Dendritic cell treated with granulocyte-macrophage colony-stimulating factor and Interleukin-4, amounts not matched to agents 40 ng/mL and 50 ng/mL, for 4 days (primary cell): Measurements from ENCODE around the gene POLR3A.

Source experiments
- H3K27ac Mint-ChIP-seq: one replicate; pipeline ENCODE4 v1.8.0; 2022; ENCODE audit warnings: mild to moderate bottlenecking, mixed read lengths
- H3K27me3 Mint-ChIP-seq: one replicate; pipeline ENCODE4 v1.8.0; 2022; ENCODE audit warnings: mild to moderate bottlenecking, mixed read lengths
- H3K36me3 Mint-ChIP-seq: one replicate; pipeline ENCODE4 v1.8.0; 2022; ENCODE audit warnings: low read depth, mixed read lengths
- H3K4me1 Mint-ChIP-seq: one replicate; pipeline ENCODE4 v1.8.0; 2022; ENCODE audit warnings: low read depth, mixed read lengths
- H3K4me3 Mint-ChIP-seq: one replicate; pipeline ENCODE4 v1.8.0; 2022; ENCODE audit warnings: mild to moderate bottlenecking, moderate library complexity, mixed read lengths
- H3K9me3 Mint-ChIP-seq: one replicate; pipeline ENCODE4 v1.8.0; 2022; ENCODE audit warnings: mixed read lengths
- intact Hi-C: fragments of 100-400 bp; cut with micrococcal nuclease; formaldehyde crosslinking; loops from one replicate; pipeline ENCODE4 v1.15.0; 2022

Gene POLR3A

DNA sequence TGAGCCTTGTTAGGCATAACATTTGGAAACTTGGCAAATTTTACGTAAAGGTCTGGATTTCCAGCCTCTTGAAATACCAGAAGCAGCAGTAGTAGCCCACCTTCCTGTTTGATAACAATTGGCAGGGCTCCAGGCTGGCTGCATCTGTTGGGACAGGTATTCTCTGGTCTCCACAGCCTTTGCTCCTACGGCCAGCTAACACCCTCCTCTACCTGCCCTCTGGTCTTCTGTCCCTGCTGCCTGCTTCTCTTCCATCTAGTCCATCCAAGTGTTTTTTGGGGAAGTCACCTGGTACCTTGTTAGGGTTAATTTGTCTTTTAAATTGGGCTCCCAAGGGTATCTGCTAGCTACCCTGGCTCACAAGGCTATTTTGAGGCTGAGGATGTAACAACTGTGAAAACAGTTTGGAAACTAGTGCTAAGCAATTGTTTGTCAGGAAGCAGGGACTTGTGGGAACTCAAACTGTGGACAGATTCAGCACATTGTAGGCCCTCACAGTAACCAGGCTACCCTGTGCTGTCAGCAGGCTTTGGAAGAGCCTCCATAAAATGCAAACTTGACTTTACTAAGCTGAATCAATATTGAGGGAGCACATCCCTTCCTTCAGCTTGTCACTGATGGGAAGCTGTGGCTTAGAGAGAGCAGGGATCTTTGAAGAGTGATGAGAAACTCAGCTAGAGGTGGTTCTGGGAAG is 12.9 kb upstream of the POLR3A start:
- Mint-ChIP-seq H3K36me3 (peaks cover 61% of the 10 kb centered on the region), H3K4me3 (no peak overlapping the region), H3K27ac (no peak overlapping the region), H3K4me1 (peaks cover 41% of the 10 kb centered on the region), H3K27me3 (no peaks in the 10 kb centered on the region), H3K9me3 (no peaks in the 10 kb centered on the region)
- intact Hi-C loops, result no loop called here

DNA sequence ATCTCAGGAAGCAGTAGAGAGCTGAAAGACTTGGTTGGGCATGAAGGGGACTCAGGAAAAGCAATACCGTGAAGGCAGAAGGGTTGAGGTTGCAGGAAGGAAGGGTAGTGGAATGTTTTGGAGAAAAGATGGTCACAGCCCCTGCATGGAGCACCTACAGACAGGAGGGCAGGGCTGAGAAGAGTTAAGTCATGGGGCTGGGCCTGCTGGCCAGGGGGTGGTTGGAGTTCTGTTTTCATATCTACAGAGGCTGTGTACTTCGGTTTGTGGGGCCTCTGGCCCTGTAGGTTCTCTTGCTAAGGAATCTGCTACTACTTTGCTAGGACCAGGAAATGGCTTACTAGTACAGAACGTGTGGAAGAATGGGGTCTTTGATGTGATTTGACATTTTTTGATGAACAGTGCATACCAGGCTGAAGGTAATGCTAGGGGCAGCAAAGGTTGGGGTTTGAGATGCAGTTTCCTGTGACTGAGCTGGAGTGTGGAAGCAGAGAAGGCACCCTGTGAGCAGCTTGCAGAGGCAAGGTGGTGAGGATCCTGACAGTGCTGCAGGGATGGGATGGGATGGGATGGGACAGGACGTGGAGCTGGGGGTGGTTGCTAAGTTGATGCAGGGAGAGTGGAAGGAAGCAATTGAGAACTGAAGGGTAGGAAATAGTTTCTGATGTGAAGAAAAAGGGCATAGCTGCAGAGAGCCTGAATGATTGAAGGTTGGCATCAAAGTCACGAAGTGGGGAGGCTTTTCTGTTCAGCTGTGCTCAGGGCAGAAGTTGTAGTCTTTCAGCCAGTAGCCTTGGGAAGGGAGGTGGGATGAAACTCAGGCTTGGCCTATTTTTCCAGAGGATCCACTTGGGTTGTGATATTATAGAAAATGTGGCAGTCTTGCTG is 12.1 kb upstream of the POLR3A start:
- no peak overlapping the region for H3K27ac Mint-ChIP-seq
- no peaks in the 10 kb centered on the region for H3K9me3 Mint-ChIP-seq
- H3K27me3 Mint-ChIP-seq, result no peaks in the 10 kb centered on the region
- no peak overlapping the region for H3K4me3 Mint-ChIP-seq
- peaks cover 69% of the 10 kb centered on the region for H3K36me3 Mint-ChIP-seq
- peaks cover 47% of the 10 kb centered on the region for H3K4me1 Mint-ChIP-seq
- intact Hi-C loops, result no loop called here

DNA sequence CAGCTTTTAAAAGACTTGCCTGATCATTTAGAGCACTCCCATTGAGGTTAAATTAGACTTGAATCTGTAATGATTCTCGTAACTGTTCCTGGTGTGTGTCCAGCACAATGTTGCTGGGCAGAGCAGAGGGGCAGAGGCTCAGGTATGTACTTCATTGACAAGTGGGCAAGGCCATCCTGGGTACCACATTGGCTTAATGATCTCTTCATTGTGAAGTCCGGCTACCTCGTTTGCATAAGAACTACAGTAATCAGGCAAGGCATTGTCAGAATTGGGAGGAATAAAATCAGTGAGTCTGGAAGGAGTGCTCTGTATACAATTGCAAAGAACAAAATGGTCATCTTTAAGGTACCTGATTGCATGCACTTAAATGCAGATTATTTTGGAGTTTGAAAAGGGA is 10.4 kb upstream of the POLR3A start:
- Mint-ChIP-seq H3K27me3 (no peaks in the 10 kb centered on the region), H3K4me3 (no peak overlapping the region), H3K36me3 (peaks cover 85% of the 10 kb centered on the region), H3K4me1 (peaks cover 53% of the 10 kb centered on the region), H3K27ac (no peak overlapping the region), H3K9me3 (no peaks in the 10 kb centered on the region)
- intact Hi-C loops, result no loop called here

DNA sequence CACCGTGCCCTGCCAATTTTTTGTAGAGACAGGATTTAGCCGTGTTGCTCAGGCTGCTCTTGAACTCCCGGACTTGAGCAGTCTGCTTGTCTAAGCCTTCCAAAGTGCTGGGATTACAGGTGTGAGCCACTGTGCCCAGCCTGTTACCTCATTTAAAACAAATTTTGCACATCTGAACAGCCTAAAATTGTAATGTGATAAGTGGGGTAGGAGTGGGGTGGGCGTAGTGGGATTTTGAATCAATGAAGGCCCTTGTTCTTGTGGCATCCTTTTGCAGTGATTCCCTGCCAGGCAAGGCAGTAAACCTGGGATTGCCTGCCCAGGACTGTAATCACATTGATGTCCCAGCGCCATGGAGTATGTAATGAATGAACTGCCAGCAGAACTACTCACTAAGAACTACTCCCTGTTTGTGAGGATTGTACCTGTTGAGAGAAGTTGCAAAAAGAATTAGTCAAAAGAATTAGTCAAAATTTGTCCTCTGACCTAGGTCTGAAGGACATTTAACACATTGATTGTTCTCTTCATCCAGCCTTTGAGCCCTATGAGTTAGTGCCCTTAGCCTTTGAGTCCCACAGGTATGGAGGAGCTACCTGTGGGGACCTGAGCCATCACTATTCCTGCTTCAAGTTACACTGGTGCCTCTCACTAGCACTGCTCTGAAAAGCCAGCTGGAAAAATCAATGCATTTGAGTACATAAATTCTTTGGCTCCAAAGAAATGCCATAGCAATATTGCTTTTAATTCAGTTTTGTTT is 9.7 kb upstream of the POLR3A start:
- no peak overlapping the region for H3K27ac Mint-ChIP-seq
- intact Hi-C loops, result no loop called here
- H3K27me3 Mint-ChIP-seq, result no peaks in the 10 kb centered on the region
- H3K36me3 Mint-ChIP-seq, result peaks cover 93% of the 10 kb centered on the region
- H3K4me3 Mint-ChIP-seq, result no peak overlapping the region
- H3K9me3 Mint-ChIP-seq, result no peaks in the 10 kb centered on the region
- peaks cover 52% of the 10 kb centered on the region for H3K4me1 Mint-ChIP-seq

DNA sequence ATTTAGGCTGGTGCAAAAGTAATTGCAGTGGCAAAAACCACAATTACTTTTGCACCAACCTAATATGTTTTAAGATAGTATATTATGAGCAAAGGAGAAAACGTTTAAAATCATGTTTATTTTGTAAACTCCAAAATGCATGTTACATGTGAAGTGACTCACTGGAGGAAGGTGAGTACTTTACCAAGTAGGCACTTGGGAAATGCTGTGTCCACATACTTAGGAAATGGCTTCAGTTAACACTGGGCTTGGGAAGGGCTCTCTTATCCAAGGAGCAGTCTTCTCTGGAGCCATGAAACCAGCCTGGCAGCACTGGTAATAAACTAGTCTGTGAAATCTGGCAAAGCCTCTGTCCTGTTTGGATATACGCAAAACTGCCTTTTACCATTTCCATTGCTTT is 8.8 kb upstream of the POLR3A start:
- no peaks in the 10 kb centered on the region for H3K9me3 Mint-ChIP-seq
- intact Hi-C loops, result no loop called here
- H3K4me1 Mint-ChIP-seq, result peaks cover 52% of the 10 kb centered on the region
- no peak overlapping the region for H3K27ac Mint-ChIP-seq
- H3K4me3 Mint-ChIP-seq, result no peak overlapping the region
- H3K36me3 Mint-ChIP-seq, result peaks cover 93% of the 10 kb centered on the region
- no peaks in the 10 kb centered on the region for H3K27me3 Mint-ChIP-seq

DNA sequence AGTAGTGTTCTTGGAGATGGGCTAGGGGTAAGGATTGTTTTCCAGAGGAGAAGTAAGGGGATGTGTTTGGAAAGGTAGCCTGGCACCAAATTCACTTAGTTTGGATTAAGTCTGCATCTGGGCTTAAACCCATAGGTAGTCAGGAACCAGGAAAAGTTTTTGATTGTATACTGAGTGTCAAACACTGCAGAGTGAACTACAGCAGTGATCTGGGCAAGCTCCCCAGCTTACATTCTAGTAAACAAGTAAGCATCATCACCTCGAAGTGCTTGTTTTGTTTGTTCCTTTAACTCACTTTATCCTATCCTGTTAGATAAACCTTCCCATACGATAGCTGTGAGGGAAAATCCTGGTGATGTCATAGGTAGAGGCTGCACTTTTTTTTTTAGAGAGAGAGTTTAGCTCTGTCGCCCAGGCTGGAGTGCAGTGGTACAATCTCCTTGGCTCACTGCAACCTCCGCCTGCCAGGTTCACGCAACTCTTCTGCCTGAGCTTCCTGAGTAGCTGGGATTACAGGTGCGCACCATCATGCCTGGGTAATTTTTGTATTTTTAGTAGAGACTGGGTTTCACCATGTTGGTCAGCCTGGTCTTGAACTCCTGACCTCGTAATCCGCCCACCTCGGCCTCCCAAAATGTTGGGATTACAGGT is 6.7 kb upstream of the POLR3A start:
- intact Hi-C loops, result no loop called here
- Mint-ChIP-seq H3K27ac (no peak overlapping the region), H3K36me3 (peaks cover 72% of the 10 kb centered on the region), H3K27me3 (no peaks in the 10 kb centered on the region), H3K4me3 (no peak overlapping the region), H3K9me3 (no peaks in the 10 kb centered on the region), H3K4me1 (peaks cover 44% of the 10 kb centered on the region)

DNA sequence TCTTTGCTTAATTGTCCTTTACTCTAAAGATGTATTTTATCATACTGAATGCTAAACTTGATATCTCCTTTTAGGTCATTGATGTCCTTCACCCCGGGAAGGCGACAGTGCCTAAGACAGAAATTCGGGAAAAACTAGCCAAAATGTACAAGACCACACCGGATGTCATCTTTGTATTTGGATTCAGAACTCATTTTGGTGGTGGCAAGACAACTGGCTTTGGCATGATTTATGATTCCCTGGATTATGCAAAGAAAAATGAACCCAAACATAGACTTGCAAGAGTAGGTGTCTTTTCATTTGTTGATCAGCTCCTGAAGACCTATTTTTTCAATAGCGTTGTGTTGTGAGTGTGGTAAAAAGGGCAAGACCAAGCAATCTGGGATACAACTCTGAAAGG is 6.1 kb upstream of the POLR3A start:
- H3K27ac Mint-ChIP-seq, result no peak overlapping the region
- no peak overlapping the region for H3K4me3 Mint-ChIP-seq
- intact Hi-C loops, result no loop called here
- H3K36me3 Mint-ChIP-seq, result peaks cover 66% of the 10 kb centered on the region
- no peaks in the 10 kb centered on the region for H3K9me3 Mint-ChIP-seq
- peaks cover 41% of the 10 kb centered on the region for H3K4me1 Mint-ChIP-seq
- no peaks in the 10 kb centered on the region for H3K27me3 Mint-ChIP-seq

DNA sequence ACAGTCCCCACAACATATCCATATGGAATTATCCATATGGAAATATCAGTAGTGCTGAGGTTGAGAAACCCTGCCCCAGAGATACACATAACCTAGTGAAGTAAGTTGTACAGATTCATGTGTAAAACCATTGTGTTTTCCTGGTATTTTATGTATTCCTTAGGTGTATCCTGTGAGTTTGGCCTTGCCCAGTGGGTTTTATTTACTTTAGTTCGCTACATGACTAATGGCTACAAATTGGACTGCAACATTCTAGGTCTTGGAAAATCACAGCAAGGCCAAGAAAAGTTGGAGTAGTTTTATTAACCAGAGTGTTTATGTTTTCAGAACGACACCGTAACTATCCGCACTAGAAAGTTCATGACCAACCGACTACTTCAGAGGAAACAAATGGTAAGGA is 5.7 kb upstream of the POLR3A start:
- Mint-ChIP-seq H3K36me3 (peaks cover 62% of the 10 kb centered on the region), H3K27ac (peak overlapping the region; percentile 82), H3K4me1 (peaks cover 41% of the 10 kb centered on the region), H3K27me3 (no peaks in the 10 kb centered on the region), H3K4me3 (peak overlapping the region; percentile 88), H3K9me3 (no peaks in the 10 kb centered on the region)
- intact Hi-C loops, result no loop called here

DNA sequence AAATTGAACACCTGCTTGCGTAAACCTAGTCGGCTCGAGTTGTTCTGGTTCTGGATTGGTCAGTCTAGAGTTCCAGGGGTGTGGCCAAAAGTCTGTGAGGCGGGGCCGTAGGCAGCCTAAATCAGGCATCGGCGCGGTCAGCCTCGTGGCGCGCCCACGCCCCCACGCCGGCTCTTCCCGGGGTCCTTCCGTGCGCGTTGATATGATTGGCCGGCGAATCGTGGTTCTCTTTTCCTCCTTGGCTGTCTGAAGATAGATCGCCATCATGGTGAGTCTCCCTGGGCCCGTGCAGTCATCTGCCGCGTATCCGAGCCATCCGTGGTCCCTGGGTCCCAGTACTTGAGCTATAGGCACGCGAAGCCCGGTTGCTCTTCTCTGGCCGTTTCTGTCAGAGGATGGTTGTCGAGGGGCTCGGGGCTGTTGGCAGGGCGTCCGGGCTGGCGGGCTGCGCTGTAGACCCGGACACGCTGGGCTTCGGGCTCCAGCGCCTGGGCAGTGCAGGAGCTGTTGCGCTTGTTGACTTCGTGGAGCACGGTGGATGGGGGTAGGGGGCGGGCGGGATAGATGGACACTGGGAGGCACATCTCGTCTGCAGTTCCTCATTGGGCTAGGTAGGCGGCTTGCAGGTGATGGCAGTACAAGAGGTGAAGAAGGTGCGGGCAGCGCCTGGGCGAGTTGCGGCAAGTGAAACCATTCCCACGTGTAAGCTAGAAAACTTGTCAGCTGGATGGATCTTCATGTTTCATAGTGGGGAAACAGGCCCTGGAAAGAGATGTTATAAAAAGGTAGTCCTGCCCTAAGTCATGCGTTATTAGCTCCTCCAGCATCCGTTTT is 4.5 kb upstream of the POLR3A start, which contains the start of gene RPS24:
Gene RPS24, plus strand, starts transcription at position 227 of the 834 bp plus-strand sequence. Its CDS starts 39 bp downstream, at position 266.
- H3K27me3 Mint-ChIP-seq, result no peaks in the 10 kb centered on the region
- intact Hi-C loops, result no loop called here
- H3K27ac Mint-ChIP-seq, result peak within 1 kb of the TSS; percentile 82
- no peaks in the 10 kb centered on the region for H3K9me3 Mint-ChIP-seq
- peak within 1 kb of the TSS; percentile 88 for H3K4me3 Mint-ChIP-seq
- H3K4me1 Mint-ChIP-seq, result peaks cover 43% of the 10 kb centered on the region
- H3K36me3 Mint-ChIP-seq, result peaks cover 57% of the 10 kb centered on the region

DNA sequence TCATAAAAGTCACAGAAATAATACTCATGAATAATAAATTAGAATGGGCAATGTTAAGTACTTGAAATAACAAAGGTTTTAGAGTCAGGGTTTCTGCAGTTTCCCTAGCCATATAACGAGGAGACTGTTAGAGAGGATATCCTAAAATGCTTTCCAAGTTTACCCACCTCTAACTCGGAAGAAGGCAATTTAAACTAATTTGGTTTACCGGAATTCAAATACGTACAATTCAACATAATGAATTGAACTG is 4.0 kb upstream of the POLR3A start:
- Mint-ChIP-seq H3K9me3 (no peaks in the 10 kb centered on the region), H3K27ac (peak overlapping the region; percentile 82), H3K36me3 (peaks cover 51% of the 10 kb centered on the region), H3K4me3 (peak overlapping the region; percentile 88), H3K27me3 (no peaks in the 10 kb centered on the region), H3K4me1 (peaks cover 44% of the 10 kb centered on the region)
- intact Hi-C loops, result no loop called here

DNA sequence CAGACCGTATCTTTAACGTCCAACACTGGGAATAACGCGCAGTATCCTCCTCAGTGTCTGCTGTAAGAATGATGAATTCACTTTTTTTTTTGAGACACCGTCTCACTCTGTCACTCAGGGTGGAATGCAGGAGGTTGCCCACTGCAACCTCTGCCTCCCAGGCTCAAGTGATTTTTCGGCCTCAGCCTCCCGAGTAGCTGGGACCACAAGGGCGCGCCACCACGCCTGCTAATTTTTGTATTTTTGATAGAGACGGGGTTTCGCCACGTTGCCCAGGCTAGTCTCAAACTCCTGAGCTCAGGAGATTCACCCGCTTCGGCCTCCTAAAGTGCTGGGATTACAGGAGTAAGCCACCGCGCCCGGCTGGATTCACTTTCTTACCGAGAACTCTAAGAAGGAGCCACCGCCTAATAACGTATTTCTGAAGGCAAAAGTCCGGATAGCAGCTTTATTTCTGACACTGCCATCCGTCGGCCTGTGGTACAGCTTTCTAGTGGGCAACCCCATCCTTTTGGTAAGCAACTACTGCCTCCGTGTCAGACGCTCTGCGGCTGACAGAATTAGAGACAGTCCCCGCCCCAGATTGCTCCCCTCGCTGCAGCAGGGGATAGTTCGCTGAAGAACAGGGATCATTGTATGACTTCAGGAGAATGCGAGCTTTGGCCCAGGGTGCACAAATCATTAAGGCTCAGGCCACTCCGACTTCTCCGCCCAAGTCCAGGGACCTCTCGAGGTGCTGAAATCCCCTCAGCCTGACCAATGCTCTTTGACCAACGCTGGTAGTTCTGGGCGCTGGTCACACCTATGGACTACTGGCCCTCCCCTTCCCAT is 662 bp downstream of the POLR3A start:
- intact Hi-C loops, result no loop called here
- H3K27me3 Mint-ChIP-seq, result no peaks in the 10 kb centered on the region
- H3K36me3 Mint-ChIP-seq, result peaks cover 39% of the 10 kb centered on the region
- H3K9me3 Mint-ChIP-seq, result no peaks in the 10 kb centered on the region
- peaks cover 28% of the 10 kb centered on the region for H3K4me1 Mint-ChIP-seq
- H3K4me3 Mint-ChIP-seq, result peak overlapping the region; percentile 99
- peak overlapping the region; percentile 82 for H3K27ac Mint-ChIP-seq

DNA sequence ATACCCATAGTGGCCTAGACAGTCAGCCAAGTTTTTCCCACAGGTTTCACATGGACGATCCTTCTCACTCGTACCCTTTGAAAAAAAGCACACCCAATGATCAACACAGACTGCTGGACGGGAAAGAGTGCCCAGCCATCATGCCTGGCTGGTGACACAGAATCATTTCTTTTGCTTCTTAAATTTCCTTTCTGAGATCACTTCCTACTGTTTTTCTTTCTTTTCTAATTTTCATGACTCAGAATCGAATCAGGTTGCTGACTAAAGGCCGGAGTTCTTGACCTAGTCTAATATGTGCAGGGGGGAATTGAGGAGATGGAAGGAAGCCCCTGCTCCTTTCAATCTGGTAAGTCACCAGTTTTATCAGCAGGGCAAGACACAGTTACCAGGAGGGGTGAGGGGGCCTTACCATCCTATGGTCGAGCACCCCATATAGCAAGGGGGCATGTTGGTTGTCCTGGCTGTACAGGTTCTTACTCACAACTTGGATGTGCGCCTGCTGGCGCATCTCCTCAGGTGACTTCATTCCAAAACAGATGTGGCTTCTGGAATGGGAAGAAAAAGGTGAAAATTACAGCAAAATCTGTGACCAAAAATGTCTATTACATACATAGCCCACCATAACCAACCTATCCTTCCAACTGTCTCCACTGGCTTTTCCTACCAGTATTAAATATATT is 3.5 kb downstream of the POLR3A start:
- Mint-ChIP-seq H3K27me3 (no peaks in the 10 kb centered on the region), H3K9me3 (no peaks in the 10 kb centered on the region), H3K36me3 (peaks cover 67% of the 10 kb centered on the region), H3K4me1 (peaks cover 28% of the 10 kb centered on the region), H3K4me3 (no peak overlapping the region), H3K27ac (no peak overlapping the region)
- intact Hi-C loops, result no loop called here
